Esophagus muscularis mucosa (tissue), 4 donors: ENCODE data around the gene PRKCD. TPM values are rescaled to one million over a fixed set of nuclear protein-coding genes. Genes with fewer than 3 reads are reported as not detected.

Experiments used
- DNase-seq: peaks from one replicate; pipeline ENCODE4 v3.0.0-alpha.2; 2017; ENCODE audit errors: extremely low spot score
- H3K27ac ChIP-seq, 4 donors: fragments of 200-600 bp; sonication (generic); replicated peaks in 1 of 4; 1 replicate in 3 of 4; 2 replicates in 1 of 4; pipeline ENCODE4 v1.5.1; 2016 to 2019; ENCODE audit warnings: mild to moderate bottlenecking in 1 of 4
- H3K27me3 ChIP-seq, 4 donors: fragments of 200-600 bp; sonication (generic); one replicate each; pipeline versions ENCODE4 v1.5.1 to v1.6.0; 2016 to 2019
- H3K36me3 ChIP-seq, 4 donors: fragments of 200-600 bp; sonication (generic); one replicate each; pipeline ENCODE4 v1.5.1; 2016 to 2019
- H3K4me1 ChIP-seq, 4 donors: fragments of 200-600 bp; sonication (generic); one replicate each; pipeline ENCODE4 v1.5.1; 2016 to 2019
- H3K4me3 ChIP-seq, 4 donors: fragments of 200-600 bp; sonication (generic); 1 replicate in 2 of 4; 2 replicates in 2 of 4; pipeline ENCODE4 v1.5.1; 2016 to 2019; ENCODE audit warnings: mild to moderate bottlenecking in 4 of 4, moderate library complexity in 1 of 4
- H3K9me3 ChIP-seq, 4 donors: fragments of 200-600 bp; sonication (generic); 1 replicate in 3 of 4; 2 replicates in 1 of 4; pipeline ENCODE4 v1.5.1; 2016 to 2019
- CTCF ChIP-seq, 3 experiments: fragments of 200-600 bp in 2 of 3; fragments of 450-650 bp in 1 of 3; sonication (generic) in 2 of 3; IDR thresholded peaks; one replicate each; pipeline ENCODE4 v1.5.1; 2017 to 2019; ENCODE audit warnings: antibody characterized with exemption in 3 of 3, mild to moderate bottlenecking in 2 of 3, moderate library complexity in 1 of 3
- EP300 ChIP-seq: sonication (generic); formaldehyde crosslinking; IDR thresholded peaks from one replicate; pipeline ENCODE4 v1.6.1; 2017; ENCODE audit warnings: antibody characterized with exemption
- POLR2A ChIP-seq: fragments of 450-650 bp; IDR thresholded peaks from one replicate; pipeline ENCODE4 v1.6.1; 2017; ENCODE audit warnings: antibody characterized with exemption, moderate library complexity, mild to moderate bottlenecking, low read depth
- POLR2AphosphoS5 ChIP-seq, 2 donors: sonication (generic); formaldehyde crosslinking; IDR thresholded peaks; one replicate each; pipeline ENCODE4 v1.6.1; 2017; ENCODE audit warnings: antibody characterized with exemption in 2 of 2
- WGBS: methylation state at CpG from one replicate; pipeline ENCODE4 v1.1.5; 2018; 5-methylcytosine and 5-hydroxymethylcytosine counted together
- intact Hi-C: fragments of 100-400 bp; cut with DNase I; formaldehyde crosslinking; loops from one replicate; pipeline ENCODE4 v1.15.1; 2023
- total RNA-seq, 4 donors: library from RNA; depleted of rRNA; stranded (reverse); fragments of >200 nt; gene quantifications; one replicate each; pipeline versions ENCODE4 v1.1.0 to v1.2.1, GENCODE V29; 2016

PRKCD gene
- total RNA-seq, 4 donors from 2014 or later: 7.0 to 16.7 (median 12.4) TPM

DNA sequence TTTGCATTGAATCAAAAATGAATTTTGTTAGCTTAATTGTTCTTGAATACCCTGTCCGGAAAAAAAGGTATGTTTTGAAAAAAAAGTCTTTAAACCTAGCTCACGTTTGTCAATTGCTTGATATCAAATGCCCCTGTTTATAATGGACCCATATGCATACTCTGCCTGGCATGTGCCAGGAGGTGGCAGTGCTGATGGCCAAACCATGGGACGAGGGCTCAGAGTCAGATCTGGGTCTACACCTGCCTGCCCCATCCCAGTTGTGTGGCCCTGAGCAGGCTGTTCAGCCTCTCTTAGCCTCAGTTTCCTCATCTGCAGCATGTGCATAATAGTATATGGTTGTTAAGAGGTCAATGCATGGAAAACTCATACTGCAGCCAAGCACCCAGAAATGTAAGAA, 38.8 kb downstream of the PRKCD start:
- no peaks in the 10 kb centered on the region for H3K36me3 ChIP-seq
- TF ChIP-seq EP300 (no peak), POLR2A (no peak), CTCF (IDR thresholded peaks at IDR 0.05) (no peak), POLR2AphosphoS5 (IDR thresholded peaks at IDR 0.05) (no peak)
- H3K27me3 ChIP-seq: no peaks in the 10 kb centered on the region
- no peak overlapping the region for H3K4me3 ChIP-seq
- 78% methylated on average over 3 of the region's 3 CpGs for WGBS
- no peak overlapping the region for H3K27ac ChIP-seq
- peaks cover 7 to 14% (median 12%) of the 10 kb centered on the region in 4 donors for H3K4me1 ChIP-seq
- intact Hi-C loops: loop anchor here (5.0 kb wide), 1 partner anchor 68 kb away; the partner anchor contains the start of gene RFT1
- DNase-seq: no peak
- H3K9me3 ChIP-seq: no peaks in the 10 kb centered on the region

GRCh38 chr3:53200501-53201498, 39.8 kb downstream of the PRKCD start:
- Histone ChIP-seq H3K36me3 (no peaks in the 10 kb centered on the region), H3K27ac (no peak overlapping the region), H3K9me3 (no peaks in the 10 kb centered on the region), H3K4me3 (no peak overlapping the region), H3K27me3 (no peaks in the 10 kb centered on the region), H3K4me1 (peaks cover 3 to 5% (median 4%) of the 10 kb centered on the region in 4 donors)
- intact Hi-C loops: no loop called here
- no peak for TF ChIP-seq CTCF (IDR thresholded peaks at IDR 0.05)
- TF ChIP-seq POLR2AphosphoS5 (IDR thresholded peaks at IDR 0.05): no peak
- no peak for TF ChIP-seq EP300
- no peak for TF ChIP-seq POLR2A
- WGBS: 87% methylated on average over 19 of the region's 19 CpGs
- DNase-seq: no peak

- Histone ChIP-seq H3K4me1 (no peaks in the 10 kb centered on the region), H3K27ac (no peak overlapping the region), H3K9me3 (no peaks in the 10 kb centered on the region), H3K4me3 (no peak overlapping the region), H3K36me3 (no peaks in the 10 kb centered on the region), H3K27me3 (no peaks in the 10 kb centered on the region)
- 82% methylated on average over 14 of the region's 14 CpGs for WGBS
- intact Hi-C loops: no loop called here
- no peak for DNase-seq
- no peak for TF ChIP-seq CTCF (IDR thresholded peaks at IDR 0.05)
- no peak for TF ChIP-seq POLR2AphosphoS5 (IDR thresholded peaks at IDR 0.05)
- no peak for TF ChIP-seq EP300
Observed at GRCh38 chr3:53202331-53203015, 41.5 kb downstream of the PRKCD start.

DNA sequence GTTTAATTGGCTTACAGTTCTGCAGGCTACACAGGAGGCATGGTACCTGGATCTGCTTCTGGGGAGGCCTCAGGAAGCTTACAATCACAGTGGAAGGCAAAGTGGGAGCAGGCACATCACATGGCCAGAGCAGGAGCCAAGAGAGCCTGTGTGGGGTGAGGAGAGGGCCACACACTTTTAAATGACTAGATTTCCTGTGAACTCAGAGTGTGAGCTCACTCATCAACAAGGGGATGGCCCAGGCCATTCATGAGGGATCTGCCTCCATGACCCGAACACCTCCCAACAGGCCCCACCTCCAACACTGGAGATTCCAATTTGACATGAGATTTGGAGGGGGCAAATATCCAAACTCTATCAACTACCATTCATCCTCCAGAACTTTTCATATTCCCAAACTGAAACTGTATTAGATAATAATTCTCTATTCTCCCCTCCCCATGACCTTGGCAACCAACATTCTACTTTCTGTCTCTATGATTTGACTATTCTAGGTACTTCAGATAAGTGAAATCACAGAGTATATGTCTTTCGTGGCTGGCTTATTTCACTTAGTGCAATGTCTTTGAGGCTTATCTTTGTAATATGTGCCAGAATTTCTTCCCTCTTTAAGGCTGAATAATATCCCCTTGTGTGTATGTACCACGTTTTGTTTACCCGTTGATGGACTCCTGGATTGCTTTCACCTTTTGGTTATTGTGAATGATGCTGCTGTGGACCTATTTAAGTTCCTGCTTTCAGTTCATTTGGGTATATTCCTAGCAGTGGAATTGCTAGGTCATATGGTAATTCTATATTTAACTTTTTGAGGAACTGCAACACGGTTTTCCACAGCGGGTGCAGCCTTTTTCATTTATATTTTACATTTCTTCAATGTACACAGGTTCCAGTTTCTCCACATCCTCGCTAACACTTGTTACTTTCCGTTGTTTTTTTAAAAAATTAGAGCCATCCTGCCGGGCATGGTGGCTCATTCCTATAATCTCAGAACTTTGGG, 51.0 kb downstream of the PRKCD start:
- WGBS: 76% methylated on average over 9 of the region's 9 CpGs
- no peak for TF ChIP-seq CTCF (IDR thresholded peaks at IDR 0.05)
- TF ChIP-seq EP300: no peak
- no peak for TF ChIP-seq POLR2A
- TF ChIP-seq POLR2AphosphoS5 (IDR thresholded peaks at IDR 0.05): no peak
- no peaks in the 10 kb centered on the region for H3K4me1 ChIP-seq
- H3K27ac ChIP-seq: no peak overlapping the region
- no peaks in the 10 kb centered on the region for H3K36me3 ChIP-seq
- H3K27me3 ChIP-seq: no peaks in the 10 kb centered on the region
- no peak for DNase-seq
- intact Hi-C loops: no loop called here
- H3K9me3 ChIP-seq: peaks cover 0 to 7% (median 3%) of the 10 kb centered on the region in 4 donors
- no peak overlapping the region for H3K4me3 ChIP-seq
